ENCODE measurements around the gene CHORDC1. TPM values are rescaled to one million over a fixed set of nuclear protein-coding genes. Genes with fewer than 3 reads are reported as not detected.

Gene CHORDC1
- total RNA-seq, 1 donor from 2014 or later, result 43.5 TPM

Other genes starting within 250 kb of the CHORDC1 start
- not detected for gene TRIM49C, start 191.9 kb downstream of the CHORDC1 start, total RNA-seq
- gene UBTFL1, start 137.1 kb downstream of the CHORDC1 start, total RNA-seq, result not detected
- 6.4 TPM for gene NAALAD2, start 88.4 kb downstream of the CHORDC1 start, total RNA-seq